ENCODE measurements around the gene KCTD15. TPM values are rescaled to one million over a fixed set of nuclear protein-coding genes. Genes with fewer than 3 reads are reported as not detected.

The KCTD15 gene
- total RNA-seq, 6 donors from 2014 or later: 13.4 to 98.1 (median 30.5) TPM

DNA sequence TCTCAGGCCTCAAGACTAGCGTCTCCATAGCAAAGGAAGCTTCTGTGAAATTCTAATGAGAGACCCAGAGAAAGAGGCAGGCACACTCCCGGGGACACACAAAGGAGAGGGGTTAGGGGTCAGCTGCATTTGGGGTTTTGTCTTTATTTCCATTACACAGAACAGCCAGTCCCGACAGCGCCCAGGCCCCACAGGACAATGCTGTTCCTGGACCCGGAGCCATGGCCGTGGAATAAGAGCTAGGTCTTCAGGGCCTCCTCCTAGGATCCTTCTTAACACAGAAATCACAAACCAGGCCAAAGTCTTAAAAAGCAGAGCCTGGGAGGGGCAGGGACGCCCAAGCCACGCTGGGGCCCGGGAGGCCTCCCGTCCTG is 22.8 kb downstream of the KCTD15 start:
- ATAC-seq (ENCODE audit: low FRiP score in 2 of 2): no peak
- Histone ChIP-seq H3K36me3 (no peaks in the 10 kb centered on the region), H3K4me3 (peak overlapping the region in 3 of 4 donors; percentile 35 to 55 (median 48)), H3K4me1 (peaks cover 19 to 53% (median 31%) of the 10 kb centered on the region in 4 donors), H3K27ac (peak overlapping the region; percentile 76 to 88 (median 85)), H3K27me3 (no peaks in the 10 kb centered on the region), H3K9me3 (no peaks in the 10 kb centered on the region)
- WGBS, 2 donors: 43 to 69% methylated on average over 6 to 10 of the region's 10 CpGs
- no peak for TF ChIP-seq POLR2AphosphoS5 (IDR thresholded peaks at IDR 0.05)
- TF ChIP-seq EP300 (IDR thresholded peaks at IDR 0.05): no peak
- no peak for TF ChIP-seq POLR2A (IDR thresholded peaks at IDR 0.05)
- TF ChIP-seq, protein P1, sequence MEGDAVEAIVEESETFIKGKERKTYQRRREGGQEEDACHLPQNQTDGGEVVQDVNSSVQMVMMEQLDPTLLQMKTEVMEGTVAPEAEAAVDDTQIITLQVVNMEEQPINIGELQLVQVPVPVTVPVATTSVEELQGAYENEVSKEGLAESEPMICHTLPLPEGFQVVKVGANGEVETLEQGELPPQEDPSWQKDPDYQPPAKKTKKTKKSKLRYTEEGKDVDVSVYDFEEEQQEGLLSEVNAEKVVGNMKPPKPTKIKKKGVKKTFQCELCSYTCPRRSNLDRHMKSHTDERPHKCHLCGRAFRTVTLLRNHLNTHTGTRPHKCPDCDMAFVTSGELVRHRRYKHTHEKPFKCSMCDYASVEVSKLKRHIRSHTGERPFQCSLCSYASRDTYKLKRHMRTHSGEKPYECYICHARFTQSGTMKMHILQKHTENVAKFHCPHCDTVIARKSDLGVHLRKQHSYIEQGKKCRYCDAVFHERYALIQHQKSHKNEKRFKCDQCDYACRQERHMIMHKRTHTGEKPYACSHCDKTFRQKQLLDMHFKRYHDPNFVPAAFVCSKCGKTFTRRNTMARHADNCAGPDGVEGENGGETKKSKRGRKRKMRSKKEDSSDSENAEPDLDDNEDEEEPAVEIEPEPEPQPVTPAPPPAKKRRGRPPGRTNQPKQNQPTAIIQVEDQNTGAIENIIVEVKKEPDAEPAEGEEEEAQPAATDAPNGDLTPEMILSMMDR (IDR thresholded peaks at IDR 0.05): no peak
- no peak for DNase-seq

DNA sequence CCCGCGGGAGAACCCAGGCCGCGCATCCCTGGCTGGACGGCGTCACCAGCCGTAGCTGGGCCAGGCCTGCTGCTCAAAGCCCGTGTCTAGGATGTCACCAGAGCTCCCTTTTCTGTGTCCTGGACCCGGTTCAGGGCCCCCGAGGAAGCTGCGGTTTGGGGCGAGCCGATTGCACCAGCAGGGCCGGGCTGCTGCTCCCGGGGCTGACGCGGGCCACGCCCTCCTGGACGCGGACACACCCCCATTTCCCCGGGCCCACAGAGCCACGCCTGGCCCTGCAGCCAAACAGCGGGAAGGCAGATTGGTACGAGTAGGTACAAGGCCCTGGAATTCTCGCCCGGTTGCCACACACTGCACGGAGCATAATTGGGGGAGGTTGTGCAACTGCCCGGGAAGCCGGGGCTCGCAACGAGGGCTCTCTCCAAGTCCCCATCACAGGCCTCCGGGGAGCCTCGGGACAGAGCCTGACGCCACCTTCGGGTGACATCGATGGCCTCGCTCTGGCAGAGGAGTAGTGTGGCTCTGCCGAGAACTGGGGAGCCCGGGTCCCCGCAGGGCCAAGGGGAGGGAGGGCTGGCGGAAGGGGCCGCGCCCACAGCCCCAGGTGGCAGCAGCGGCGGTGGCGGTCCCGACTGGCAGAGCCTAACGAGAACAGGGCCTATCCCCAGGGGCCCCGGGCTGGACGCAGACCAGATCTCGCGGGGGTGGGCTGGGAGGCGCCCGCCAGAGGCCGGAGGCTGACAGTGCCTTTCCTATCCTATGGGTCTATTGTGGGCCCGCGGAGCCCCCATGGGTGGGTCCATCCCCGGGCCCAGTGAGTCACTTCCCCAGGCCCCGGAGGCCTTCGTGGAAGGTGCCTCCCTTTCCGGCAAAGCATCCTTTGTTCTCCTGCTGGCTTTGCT is 23.5 kb downstream of the KCTD15 start:
- peak; percentile 92 to 94 for ATAC-seq (ENCODE audit: low FRiP score in 2 of 2)
- Histone ChIP-seq H3K36me3 (no peaks in the 10 kb centered on the region), H3K4me3 (peak overlapping the region; percentile 27 to 55 (median 42)), H3K9me3 (no peaks in the 10 kb centered on the region), H3K27me3 (no peaks in the 10 kb centered on the region), H3K4me1 (peaks cover 19 to 48% (median 31%) of the 10 kb centered on the region in 4 donors), H3K27ac (peak overlapping the region; percentile 76 to 88 (median 85))
- TF ChIP-seq POLR2AphosphoS5 (IDR thresholded peaks at IDR 0.05): peak; percentile 49 to 53
- TF ChIP-seq EP300 (IDR thresholded peaks at IDR 0.05): peak in 2 of 4 donors; percentile 65 to 82
- peak in 1 of 4 donors; percentile 28 for TF ChIP-seq POLR2A (IDR thresholded peaks at IDR 0.05)
- TF ChIP-seq, protein P1 (IDR thresholded peaks at IDR 0.05): no peak
- DNase-seq: peak; percentile 92 to 95
- 7% methylated on average over 4 to 37 of the region's 61 CpGs for WGBS, 2 donors

DNA sequence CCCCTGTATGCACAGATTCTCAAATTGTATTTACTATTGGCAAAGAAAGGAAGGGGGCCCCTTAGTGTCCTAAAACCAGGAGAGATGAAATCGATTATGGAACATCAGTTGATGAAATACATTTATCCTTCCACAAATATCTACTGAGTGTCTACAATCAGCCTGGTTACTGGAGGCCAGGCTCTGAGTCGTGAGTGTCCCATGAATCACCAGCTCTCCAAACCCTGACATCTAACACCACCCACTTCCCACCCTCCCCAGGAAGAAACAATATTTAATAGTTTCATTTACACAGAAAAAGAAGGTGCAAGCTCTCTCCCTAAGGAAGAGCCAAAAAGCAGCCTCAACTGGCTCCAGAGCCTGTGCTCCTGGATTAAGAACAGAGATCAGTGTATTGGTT is 25.2 kb downstream of the KCTD15 start:
- ATAC-seq (ENCODE audit: low FRiP score in 2 of 2): no peak
- H3K27me3 ChIP-seq: no peaks in the 10 kb centered on the region
- no peaks in the 10 kb centered on the region for H3K9me3 ChIP-seq
- DNase-seq: no peak
- no peaks in the 10 kb centered on the region for H3K36me3 ChIP-seq
- H3K4me3 ChIP-seq: no peak overlapping the region
- H3K27ac ChIP-seq: peak overlapping the region in 2 of 4 donors; percentile 85 to 88
- peaks cover 19 to 31% (median 23%) of the 10 kb centered on the region in 4 donors for H3K4me1 ChIP-seq
- 43 to 68% methylated on average over 2 of the region's 2 CpGs for WGBS, 2 donors
- TF ChIP-seq POLR2AphosphoS5 (IDR thresholded peaks at IDR 0.05): no peak
- TF ChIP-seq EP300 (IDR thresholded peaks at IDR 0.05): no peak
- TF ChIP-seq, protein P1 (IDR thresholded peaks at IDR 0.05): no peak
- TF ChIP-seq POLR2A (IDR thresholded peaks at IDR 0.05): no peak

DNA sequence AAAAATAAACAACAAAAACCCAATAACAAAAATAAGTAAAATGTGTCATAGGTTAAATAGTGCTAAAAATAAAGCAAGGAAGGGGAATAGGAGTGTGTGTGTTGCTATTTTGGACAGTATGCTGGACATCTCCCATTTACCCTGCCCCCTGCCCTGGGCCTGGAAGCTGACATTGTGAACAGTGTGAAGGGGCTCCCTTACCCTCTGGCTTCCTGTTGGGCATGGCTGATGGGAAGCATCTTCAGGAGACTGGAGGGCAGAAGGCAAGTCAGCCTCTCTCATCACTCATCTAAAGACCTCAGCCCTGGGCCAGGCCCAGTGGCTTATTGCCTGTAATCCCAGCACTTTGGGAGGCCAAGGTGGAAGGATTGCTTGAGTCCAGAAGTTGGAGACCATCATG is 26.7 kb downstream of the KCTD15 start:
- H3K4me3 ChIP-seq: no peak overlapping the region
- no peaks in the 10 kb centered on the region for H3K27me3 ChIP-seq
- H3K27ac ChIP-seq: no peak overlapping the region
- H3K36me3 ChIP-seq: no peaks in the 10 kb centered on the region
- H3K9me3 ChIP-seq: no peaks in the 10 kb centered on the region
- no peak for DNase-seq
- no peak for TF ChIP-seq EP300 (IDR thresholded peaks at IDR 0.05)
- ATAC-seq (ENCODE audit: low FRiP score in 2 of 2): no peak
- H3K4me1 ChIP-seq: peaks cover 19 to 30% (median 23%) of the 10 kb centered on the region in 4 donors

DNA sequence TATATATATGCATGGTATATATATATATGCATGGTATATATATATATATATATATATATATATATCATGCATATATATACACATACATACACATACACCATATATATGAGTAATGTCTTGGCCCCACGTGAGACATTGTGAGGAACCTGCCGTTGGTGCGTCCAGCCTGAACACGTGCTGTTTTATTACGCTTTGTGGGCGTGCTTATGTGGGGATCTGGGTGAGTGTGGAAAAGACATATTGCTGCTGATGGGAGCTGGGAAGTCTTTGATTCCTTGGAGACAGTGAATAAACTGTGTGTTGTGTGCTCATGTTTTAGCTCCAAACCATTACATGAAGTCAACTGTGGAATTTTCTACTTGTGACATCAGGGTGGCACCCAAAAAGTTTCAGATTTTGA is 28.9 kb downstream of the KCTD15 start:
- ATAC-seq (ENCODE audit: low FRiP score in 2 of 2): no peak
- 87 to 93% methylated on average over 5 to 6 of the region's 6 CpGs for WGBS, 2 donors
- H3K4me1 ChIP-seq: peaks cover 3 to 12% (median 6%) of the 10 kb centered on the region in 4 donors
- H3K27me3 ChIP-seq: no peaks in the 10 kb centered on the region
- H3K27ac ChIP-seq: no peak overlapping the region
- no peak for TF ChIP-seq POLR2AphosphoS5 (IDR thresholded peaks at IDR 0.05)
- TF ChIP-seq, protein P1 (IDR thresholded peaks at IDR 0.05): no peak
- no peak for TF ChIP-seq EP300 (IDR thresholded peaks at IDR 0.05)
- no peak for TF ChIP-seq POLR2A (IDR thresholded peaks at IDR 0.05)
- no peaks in the 10 kb centered on the region for H3K36me3 ChIP-seq
- no peak for DNase-seq
- no peaks in the 10 kb centered on the region for H3K9me3 ChIP-seq
- H3K4me3 ChIP-seq: no peak overlapping the region

All from upper lobe of left lung (tissue), 6 donors.